Endodermal cell (in vitro differentiated cells): ENCODE measurements around the gene FBRSL1. TPM values are rescaled to one million over a fixed set of nuclear protein-coding genes. Genes with fewer than 3 reads are reported as not detected.

Experiments used
- DNase-seq: peaks from one replicate; pipeline ENCODE4 v3.0.0-alpha.2; 2017
- H3K27ac ChIP-seq: 2 replicates; pipeline ENCODE4 v1.5.1; 2013; ENCODE audit warnings: mild to moderate bottlenecking, low read depth, low read length, moderate library complexity
- H3K27me3 ChIP-seq: 2 replicates; pipeline ENCODE4 v1.6.1; 2013; ENCODE audit warnings: mild to moderate bottlenecking, low read length, moderate library complexity; ENCODE audit not compliant: insufficient read depth, control insufficient read depth, poor library complexity, severe bottlenecking
- H3K36me3 ChIP-seq: 2 replicates; pipeline ENCODE4 v1.7.0; 2013; ENCODE audit warnings: mild to moderate bottlenecking, low read length, moderate library complexity; ENCODE audit not compliant: control insufficient read depth, insufficient read depth
- H3K4me1 ChIP-seq: one replicate; pipeline ENCODE4 v1.7.0; 2013; ENCODE audit warnings: low read length; ENCODE audit not compliant: control insufficient read depth, insufficient read depth
- H3K4me3 ChIP-seq: 2 replicates; pipeline ENCODE4 v1.5.1; 2013; ENCODE audit warnings: mild to moderate bottlenecking, low read length, moderate library complexity
- H3K9ac ChIP-seq: 2 replicates; pipeline ENCODE4 v1.6.1; 2013; ENCODE audit warnings: mild to moderate bottlenecking, low read length, moderate library complexity; ENCODE audit not compliant: poor library complexity, severe bottlenecking; ENCODE audit errors: extremely low read depth
- H3K9me3 ChIP-seq: 2 replicates; pipeline ENCODE4 v1.6.1; 2013; ENCODE audit warnings: mild to moderate bottlenecking, low read length, moderate library complexity; ENCODE audit not compliant: control insufficient read depth
- H3K27ac Mint-ChIP-seq: 2 replicates; pipeline ENCODE4 v1.8.0; 2020; ENCODE audit warnings: mixed read lengths
- H3K27me3 Mint-ChIP-seq: 2 replicates; pipeline ENCODE4 v1.8.0; 2021; ENCODE audit warnings: mild to moderate bottlenecking, mixed read lengths; ENCODE audit not compliant: insufficient read depth
- H3K36me3 Mint-ChIP-seq: 2 replicates; pipeline ENCODE4 v1.8.0; 2020; ENCODE audit warnings: low read depth, mixed read lengths
- H3K4me1 Mint-ChIP-seq: 2 replicates; pipeline ENCODE4 v1.8.0; 2020; ENCODE audit warnings: mixed read lengths
- H3K4me3 Mint-ChIP-seq: 2 replicates; pipeline ENCODE4 v1.8.0; 2020; ENCODE audit warnings: mild to moderate bottlenecking, moderate library complexity, mixed read lengths
- H3K9me3 Mint-ChIP-seq: 2 replicates; pipeline ENCODE4 v1.8.0; 2020; ENCODE audit warnings: mild to moderate bottlenecking, mixed read lengths
- CTCF ChIP-seq: fragments of 200-600 bp; sonication (generic); conservative IDR thresholded peaks from 2 replicates; pipeline ENCODE4 v1.5.0; 2021; ENCODE audit warnings: antibody characterized with exemption, mild to moderate bottlenecking
- WGBS, 2 experiments: methylation state at CpG; one replicate each; pipeline versions ENCODE4 v1.1.5 to v1.1.7; 2013; ENCODE audit warnings: missing lambda C conversion rate in 2 of 2, mixed read lengths in 1 of 2; ENCODE audit not compliant: insufficient coverage in 1 of 2, insufficient read length in 1 of 2; 5-methylcytosine and 5-hydroxymethylcytosine counted together
- total RNA-seq, 2 donors: library from RNA; stranded (reverse); fragmentation: NEBNext Ultra II Directional in 1 of 2; extraction: Animal tissue kit (Norgen Biotek cat#: 25700) in 1 of 2; gene quantifications; 2 replicates in 1 of 2; 3 replicates in 1 of 2; pipeline ENCODE4 v1.2.1, GENCODE V29; 2021

The FBRSL1 gene
- total RNA-seq, 2 donors from 2014 or later, result 74.9 to 92.3 TPM

GRCh38 chr12:132447731-132448462 lies 42.1 kb upstream of the FBRSL1 start:
- Mint-ChIP-seq H3K27ac (no peak overlapping the region), H3K4me3 (no peak overlapping the region), H3K27me3 (peaks cover 57% of the 10 kb centered on the region), H3K4me1 (peaks cover 6% of the 10 kb centered on the region), H3K9me3 (peaks cover 11% of the 10 kb centered on the region), H3K36me3 (no peaks in the 10 kb centered on the region)
- Histone ChIP-seq H3K4me1 (no peaks in the 10 kb centered on the region), H3K4me3 (no peak overlapping the region), H3K27me3 (no peaks in the 10 kb centered on the region), H3K27ac (no peak overlapping the region), H3K9me3 (peaks cover 8% of the 10 kb centered on the region), H3K36me3 (no peaks in the 10 kb centered on the region), H3K9ac (no peak overlapping the region)
- 80 to 92% methylated on average over 20 to 23 of the region's 23 CpGs for WGBS, 2 experiments
- DNase-seq, result no peak
- TF ChIP-seq CTCF, result no peak

DNA sequence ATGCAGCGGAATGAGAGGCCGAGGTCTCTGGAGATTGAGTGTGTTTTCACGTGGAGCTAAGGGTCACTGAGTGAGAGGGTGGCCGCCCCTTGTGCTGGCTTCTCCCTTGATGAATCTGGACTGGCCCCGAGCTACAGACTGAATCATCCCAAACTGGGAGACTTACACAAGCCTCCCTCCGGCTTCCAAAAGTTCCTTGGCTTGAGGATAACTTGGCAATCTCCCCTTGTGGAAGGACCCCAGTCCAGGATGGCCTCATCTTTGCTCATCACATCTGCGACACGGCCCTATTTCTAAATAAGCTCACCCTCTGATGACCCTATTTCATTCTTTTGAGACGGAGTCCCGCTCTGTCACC lies 41.5 kb upstream of the FBRSL1 start:
- H3K4me1 Mint-ChIP-seq, result peaks cover 6% of the 10 kb centered on the region
- no peak for DNase-seq
- TF ChIP-seq CTCF, result no peak
- peaks cover 57% of the 10 kb centered on the region for H3K27me3 Mint-ChIP-seq
- Histone ChIP-seq H3K9me3 (peaks cover 8% of the 10 kb centered on the region), H3K9ac (no peak overlapping the region), H3K27me3 (no peaks in the 10 kb centered on the region), H3K4me3 (no peak overlapping the region), H3K4me1 (no peaks in the 10 kb centered on the region), H3K27ac (no peak overlapping the region), H3K36me3 (no peaks in the 10 kb centered on the region)
- WGBS, 2 experiments, result 82 to 84% methylated on average over 9 to 10 of the region's 10 CpGs
- no peak overlapping the region for H3K4me3 Mint-ChIP-seq
- no peak overlapping the region for H3K27ac Mint-ChIP-seq
- peaks cover 8% of the 10 kb centered on the region for H3K9me3 Mint-ChIP-seq
- no peaks in the 10 kb centered on the region for H3K36me3 Mint-ChIP-seq

- WGBS, 2 experiments, result 89 to 90% methylated on average over 19 to 22 of the region's 22 CpGs
- no peak overlapping the region for H3K27ac ChIP-seq
- no peak overlapping the region for H3K9ac ChIP-seq
- peaks cover 5% of the 10 kb centered on the region for H3K4me1 Mint-ChIP-seq
- DNase-seq, result no peak
- H3K27me3 Mint-ChIP-seq, result peaks cover 56% of the 10 kb centered on the region
- H3K4me3 Mint-ChIP-seq, result no peak overlapping the region
- peaks cover 8% of the 10 kb centered on the region for H3K9me3 ChIP-seq
- no peak for TF ChIP-seq CTCF
- peaks cover 8% of the 10 kb centered on the region for H3K9me3 Mint-ChIP-seq
- no peaks in the 10 kb centered on the region for H3K4me1 ChIP-seq
- no peaks in the 10 kb centered on the region for H3K27me3 ChIP-seq
- H3K4me3 ChIP-seq, result no peak overlapping the region
- H3K36me3 ChIP-seq, result no peaks in the 10 kb centered on the region
- no peak overlapping the region for H3K27ac Mint-ChIP-seq
- H3K36me3 Mint-ChIP-seq, result no peaks in the 10 kb centered on the region
These were observed 40.2 kb upstream of the FBRSL1 start for GRCh38 chr12:132449565-132450417.
